IMR-90 (cell line): ENCODE data around the gene CLHC1. TPM values are rescaled to one million over a fixed set of nuclear protein-coding genes. Genes with fewer than 3 reads are reported as not detected.

Experiments used
- ATAC-seq: fragments of 200-7000 bp; cut with Tn5 transposase; 2 replicates; pipeline ENCODE4 v1.9.1; 2020; ENCODE audit warnings: low read depth, mild to moderate bottlenecking, moderate library complexity
- BruUV-seq: library from RNA; stranded (reverse); fragments of 400-500 nt; replicated peaks from 2 replicates; lab custom pipeline; 2021; lab: Mats Ljungman, UMichigan
- CTCF ChIA-PET: fragments of 300-600 bp; formaldehyde crosslinking; extraction: SDS; loops from one replicate; lab custom pipeline; 2021; ENCODE audit warnings: antibody characterized with exemption; lab: Yijun Ruan, JAX
- POLR2A ChIA-PET: fragments of 300-600 bp; sonication (Branson Sonifier 250); formaldehyde crosslinking; loops from one replicate; lab custom pipeline; 2022; ENCODE audit warnings: antibody characterized with exemption; ENCODE audit not compliant: unreplicated experiment; lab: Charles Lee
- DNase-seq: peaks from one replicate; pipeline ENCODE4 v3.0.0; 2013
- H2AFZ ChIP-seq: replicated peaks from 2 replicates; pipeline ENCODE3; 2013; ENCODE audit warnings: low read length, mild to moderate bottlenecking; ENCODE audit not compliant: poor library complexity
- H2AK5ac ChIP-seq: 2 replicates; pipeline ENCODE4 v1.6.1; 2013; ENCODE audit warnings: low read depth, low read length, inconsistent platforms
- H2AK9ac ChIP-seq: replicated peaks from 2 replicates; pipeline ENCODE3; 2013; ENCODE audit warnings: mild to moderate bottlenecking, low read depth, low read length, moderate library complexity; ENCODE audit not compliant: poor library complexity
- H2BK120ac ChIP-seq: 2 replicates; pipeline ENCODE4 v1.6.1; 2013; ENCODE audit warnings: low read depth, low read length, inconsistent platforms
- H2BK15ac ChIP-seq: 3 replicates; pipeline ENCODE4 v1.6.1; 2013; ENCODE audit warnings: low read depth, low read length, inconsistent platforms
- H2BK20ac ChIP-seq: 2 replicates; pipeline ENCODE4 v1.6.1; 2013; ENCODE audit warnings: low read depth, mild to moderate bottlenecking, inconsistent platforms, low read length, moderate library complexity
- H2BK5ac ChIP-seq: 2 replicates; pipeline ENCODE4 v1.6.1; 2013; ENCODE audit warnings: mild to moderate bottlenecking, low read depth, low read length, inconsistent platforms; ENCODE audit not compliant: poor library complexity, severe bottlenecking
- H3K14ac ChIP-seq: replicated peaks from 2 replicates; pipeline ENCODE4 v1.6.1; 2013; ENCODE audit warnings: low read depth, low read length, inconsistent platforms
- H3K18ac ChIP-seq: 2 replicates; pipeline ENCODE4 v1.6.1; 2013; ENCODE audit warnings: low read depth, low read length, control low read depth
- H3K23ac ChIP-seq: 2 replicates; pipeline ENCODE4 v1.6.1; 2013; ENCODE audit warnings: low read depth, low read length, inconsistent platforms
- H3K27ac ChIP-seq: 2 replicates; pipeline ENCODE4 v1.5.1; 2013; ENCODE audit warnings: mild to moderate bottlenecking, control low read depth, low read length; ENCODE audit not compliant: insufficient read depth
- H3K27me3 ChIP-seq: 2 replicates; pipeline ENCODE4 v1.6.1; 2013; ENCODE audit warnings: low read length; ENCODE audit not compliant: control insufficient read depth, insufficient read depth
- H3K36me3 ChIP-seq: 2 replicates; pipeline ENCODE4 v1.6.1; 2013; ENCODE audit warnings: low read length, mixed read lengths; ENCODE audit not compliant: control insufficient read depth, insufficient read depth
- H3K4ac ChIP-seq: 2 replicates; pipeline ENCODE4 v1.6.1; 2013; ENCODE audit warnings: low read depth, low read length, inconsistent platforms
- H3K4me1 ChIP-seq: 2 replicates; pipeline ENCODE4 v1.6.1; 2013; ENCODE audit warnings: low read length, mixed read lengths; ENCODE audit not compliant: control insufficient read depth, insufficient read depth
- H3K4me2 ChIP-seq: 2 replicates; pipeline ENCODE4 v1.6.1; 2013; ENCODE audit warnings: low read depth, mild to moderate bottlenecking, control low read depth, low read length, moderate library complexity
- H3K4me3 ChIP-seq: 2 replicates; pipeline ENCODE4 v1.5.1; 2013; ENCODE audit warnings: low read depth, mild to moderate bottlenecking, control low read depth, low read length, moderate library complexity; ENCODE audit not compliant: insufficient read depth
- H3K56ac ChIP-seq: 2 replicates; pipeline ENCODE4 v1.6.1; 2013; ENCODE audit warnings: low read length, inconsistent platforms; ENCODE audit not compliant: insufficient read depth; ENCODE audit errors: extremely low read depth
- H3K79me1 ChIP-seq, 2 experiments: 2 replicates each; pipeline ENCODE4 v1.6.1; 2013; ENCODE audit warnings: low read length in 2 of 2, inconsistent platforms in 1 of 2, low read depth in 1 of 2
- H3K9ac ChIP-seq: 2 replicates; pipeline ENCODE4 v1.6.1; 2013; ENCODE audit warnings: low read depth, low read length, control low read depth
- H3K9me1 ChIP-seq: 2 replicates; pipeline ENCODE4 v1.6.1; 2013; ENCODE audit warnings: low read length, inconsistent platforms; ENCODE audit not compliant: insufficient read depth
- H3K9me3 ChIP-seq: 2 replicates; pipeline ENCODE4 v1.6.1; 2013; ENCODE audit warnings: low read length; ENCODE audit not compliant: control insufficient read depth, insufficient read depth
- H4K20me1 ChIP-seq: 2 replicates; pipeline ENCODE4 v1.6.1; 2013; ENCODE audit warnings: low read length, inconsistent platforms; ENCODE audit not compliant: insufficient read depth
- H4K5ac ChIP-seq: 2 replicates; pipeline ENCODE4 v1.6.1; 2013; ENCODE audit warnings: mild to moderate bottlenecking, low read depth, low read length, control low read depth
- H4K8ac ChIP-seq, 2 experiments: 2 replicates each; pipeline ENCODE4 v1.6.1; 2013; ENCODE audit warnings: low read depth in 2 of 2, low read length in 2 of 2, control low read depth in 1 of 2, inconsistent platforms in 1 of 2
- H4K91ac ChIP-seq: 2 replicates; pipeline ENCODE4 v1.6.1; 2013; ENCODE audit warnings: low read depth, low read length, inconsistent platforms; ENCODE audit not compliant: insufficient read depth
- BHLHE40 ChIP-seq: fragments of 150-350 bp; IDR thresholded peaks from 2 replicates; pipeline ENCODE4 v1.6.1; 2016; ENCODE audit warnings: mild to moderate bottlenecking, low read depth, low read length
- CEBPB ChIP-seq: IDR thresholded peaks from 2 replicates; pipeline ENCODE4 v1.6.1; 2012; ENCODE audit warnings: low read depth, low read length, improper control_type of control experiment
- CHD1 ChIP-seq: IDR thresholded peaks from 2 replicates; pipeline ENCODE4 v1.6.1; 2012; ENCODE audit warnings: low read depth, low read length, improper control_type of control experiment
- CTCF ChIP-seq: conservative IDR thresholded peaks from 2 replicates; pipeline ENCODE4 v1.5.1; 2012; ENCODE audit warnings: mild to moderate bottlenecking, low read depth, low read length, improper control_type of control experiment
- ELK1 ChIP-seq: fragments of 150-350 bp; IDR thresholded peaks from 2 replicates; pipeline ENCODE4 v1.6.1; 2016; ENCODE audit warnings: low read depth, mild to moderate bottlenecking, low read length, moderate library complexity, borderline replicate concordance
- FOS ChIP-seq: fragments of 150-350 bp; IDR thresholded peaks from 2 replicates; pipeline ENCODE4 v1.6.1; 2016; ENCODE audit warnings: low read depth, low read length
- MAFK ChIP-seq: IDR thresholded peaks from 2 replicates; pipeline ENCODE4 v1.6.1; 2012; ENCODE audit warnings: low read depth, low read length, improper control_type of control experiment
- MAZ ChIP-seq: IDR thresholded peaks from 2 replicates; pipeline ENCODE4 v1.6.1; 2012; ENCODE audit warnings: low read depth, mild to moderate bottlenecking, low read length, improper control_type of control experiment, moderate library complexity, borderline replicate concordance
- MXI1 ChIP-seq: IDR thresholded peaks from 2 replicates; pipeline ENCODE4 v1.6.1; 2012; ENCODE audit warnings: low read depth, mild to moderate bottlenecking, low read length, moderate library complexity, borderline replicate concordance
- NFE2L2 ChIP-seq: fragments of 150-350 bp; IDR thresholded peaks from 2 replicates; pipeline ENCODE4 v1.6.1; 2016; ENCODE audit warnings: low read depth, mild to moderate bottlenecking, low read length
- POLR2A ChIP-seq: IDR thresholded peaks from 2 replicates; pipeline ENCODE4 v1.6.1; 2012; ENCODE audit warnings: mild to moderate bottlenecking, low read depth, low read length
- RAD21 ChIP-seq: IDR thresholded peaks from 2 replicates; pipeline ENCODE4 v1.6.1; 2012; ENCODE audit warnings: low read length, improper control_type of control experiment
- RCOR1 ChIP-seq: IDR thresholded peaks from 2 replicates; pipeline ENCODE4 v1.6.1; 2012; ENCODE audit warnings: mild to moderate bottlenecking, low read length, improper control_type of control experiment; ENCODE audit not compliant: insufficient replicate concordance
- RFX5 ChIP-seq: IDR thresholded peaks from 2 replicates; pipeline ENCODE4 v1.8.0; 2012; ENCODE audit warnings: low read depth, mild to moderate bottlenecking, low read length, moderate library complexity
- SMC3 ChIP-seq: fragments of 150-350 bp; IDR thresholded peaks from 2 replicates; pipeline ENCODE4 v1.6.1; 2016; ENCODE audit warnings: low read depth, mild to moderate bottlenecking, antibody characterized with exemption, low read length, moderate library complexity
- USF2 ChIP-seq: fragments of 150-350 bp; IDR thresholded peaks from 2 replicates; pipeline ENCODE4 v1.6.1; 2017; ENCODE audit warnings: mild to moderate bottlenecking, antibody characterized with exemption, low read length, low read depth
- WGBS, 2 experiments: methylation state at CpG; one replicate each; pipeline versions ENCODE4 v1.1.5 to v1.1.7; 2013; ENCODE audit warnings: missing lambda C conversion rate in 2 of 2; ENCODE audit not compliant: insufficient read length in 1 of 2; ENCODE audit errors: extremely low coverage in 2 of 2; 5-methylcytosine and 5-hydroxymethylcytosine counted together
- dilution Hi-C: fragments of 300-500 bp; cut with HindIII; formaldehyde crosslinking; loops from one replicate; pipeline ENCODE4 v1.14.3; 2018; ENCODE audit warnings: low sequenced_read_pairs; ENCODE audit not compliant: unreplicated experiment
- in situ Hi-C: fragments of 300-500 bp; cut with MboI; formaldehyde crosslinking; loops from 3 replicates; pipeline ENCODE4 v1.14.3; 2019; ENCODE audit warnings: low sequenced_read_pairs, inconsistent platforms, mixed read lengths
- intact Hi-C: fragments of 100-400 bp; cut with micrococcal nuclease; formaldehyde crosslinking; loops from 2 replicates; pipeline ENCODE4 v1.10.0; 2022
- polyA plus RNA-seq, 3 experiments: library from polyadenylated mRNA; depleted of rRNA; stranded (reverse); fragments of >200 nt; gene quantifications; 2 replicates each; pipeline ENCODE4 v1.2.3, GENCODE V29; 2012; ENCODE audit warnings: low replicate concordance in 1 of 3
- total RNA-seq: library from RNA; depleted of rRNA; stranded (reverse); fragments of >200 nt; gene quantifications from 2 replicates; pipeline ENCODE4 v1.2.3, GENCODE V29; 2012

CLHC1 gene
- total and polyA plus RNA-seq, 2 of the 4 experiments (the other 2 are of a cell fraction), result 2.3 to 5.3 TPM

- ATAC-seq, result no peak
- peak overlapping the region; percentile 49; the same call in 1 of the 2 replicates for H2AK5ac ChIP-seq
- H4K8ac ChIP-seq, result no peak overlapping the region
- in situ Hi-C loops (no loop called here), intact Hi-C loops (no loop called here), dilution Hi-C loops (no loop called here)
- H3K4ac ChIP-seq, result no peak overlapping the region
- no peak overlapping the region for H3K9ac ChIP-seq
- no peaks in the 10 kb centered on the region for H3K9me3 ChIP-seq
- no peak overlapping the region for H2BK20ac ChIP-seq
- no peaks in the 10 kb centered on the region for H4K20me1 ChIP-seq
- no peak overlapping the region for H4K5ac ChIP-seq
- no TSS peak for BruUV-seq
- ChIA-PET CTCF (no interaction called here), POLR2A (no interaction called here)
- no peaks in the 10 kb centered on the region; the same call in 1 of the 2 replicates for H3K9me1 ChIP-seq
- peak overlapping the region; percentile 60; the same call in 1 of the 2 replicates for H3K18ac ChIP-seq
- H3K27me3 ChIP-seq, result no peaks in the 10 kb centered on the region
- no peak for DNase-seq
- no peak overlapping the region for H3K56ac ChIP-seq
- H2AK9ac ChIP-seq, result no peak overlapping the region
- H3K4me3 ChIP-seq, result no peak overlapping the region
- no peaks in the 10 kb centered on the region for H3K79me1 ChIP-seq
- WGBS, 2 experiments, result no CpG with 5 or more reads among the region's 2 CpGs
- no peak overlapping the region for H2BK15ac ChIP-seq
- no peak overlapping the region for H4K91ac ChIP-seq
- H3K14ac ChIP-seq, result 0 out of 2 replicates have a peak overlapping the region, but pooled peaks have one; percentile 50
- TF ChIP-seq CEBPB (no peak), RCOR1 (no peak), MAZ (no peak), RAD21 (no peak), BHLHE40 (no peak), ELK1 (no peak), USF2 (no peak), MAFK (no peak), SMC3 (no peak), FOS (no peak), RFX5 (no peak), POLR2A (no peak), MXI1 (no peak), NFE2L2 (no peak), CHD1 (no peak), CTCF (no peak)
- no peak overlapping the region for H2AFZ ChIP-seq
- no peaks in the 10 kb centered on the region for H3K36me3 ChIP-seq
- no peak overlapping the region for H3K27ac ChIP-seq
- no peak overlapping the region for H3K23ac ChIP-seq
- H2BK120ac ChIP-seq, result no peak overlapping the region
- peaks cover 13% of the 10 kb centered on the region for H3K4me1 ChIP-seq
- H3K4me2 ChIP-seq, result no peak overlapping the region
- no peak overlapping the region for H2BK5ac ChIP-seq
Measured at GRCh38 chr2:55142518-55142917, 89.6 kb downstream of the CLHC1 start.
